SK-N-MC (cell line): ENCODE results near the gene TMEM47.

Source experiments
- DNase-seq: peaks from one replicate; pipeline ENCODE4 v3.0.0-alpha.2; 2011; ENCODE audit warnings: low read depth, low spot score
- H3K27ac ChIP-seq: fragments of 200-600 bp; sonication (generic); 2 replicates; pipeline ENCODE4 v1.5.1; 2016; ENCODE audit warnings: mixed run types
- H3K36me3 ChIP-seq: fragments of 200-600 bp; sonication (generic); 2 replicates; pipeline ENCODE4 v1.6.1; 2017; ENCODE audit warnings: antibody characterized with exemption, low read length, mixed read lengths; ENCODE audit not compliant: insufficient read depth
- H3K4me3 ChIP-seq: fragments of 200-600 bp; sonication (generic); 2 replicates; pipeline ENCODE4 v1.5.1; 2016
- H3K9ac ChIP-seq: fragments of 200-600 bp; sonication (generic); 2 replicates; pipeline ENCODE4 v1.8.0; 2017; ENCODE audit warnings: mixed run types, mixed read lengths; ENCODE audit not compliant: insufficient read length
- H3K9me3 ChIP-seq: fragments of 200-600 bp; sonication (generic); 2 replicates; pipeline ENCODE4 v1.6.1; 2017; ENCODE audit warnings: low read depth, mild to moderate bottlenecking, antibody characterized with exemption, low read length, moderate library complexity, mixed read lengths
- EZH2 ChIP-seq: fragments of 200-600 bp; sonication (generic); IDR thresholded peaks from one replicate; pipeline ENCODE4 v1.6.1; 2017; ENCODE audit warnings: antibody characterized with exemption
- FOXP2 ChIP-seq: optimal IDR thresholded peaks from 2 replicates; pipeline ENCODE3; 2011; ENCODE audit warnings: mild to moderate bottlenecking, moderate library complexity; ENCODE audit not compliant: insufficient read depth; ENCODE audit errors: extremely low read length, control extremely low read depth
- POLR2AphosphoS5 ChIP-seq: IDR thresholded peaks from 2 replicates; pipeline ENCODE4 v1.6.1; 2012; ENCODE audit warnings: mild to moderate bottlenecking, low read depth, low read length, borderline replicate concordance

Gene TMEM47

GRCh38 chrX:34656842-34657725 lies at the start of gene TMEM47:
Gene TMEM47 (minus strand): TSS chrX:34657285. CDS start chrX:34657029, 256 bp downstream.
- Histone ChIP-seq H3K36me3 (no peaks in the 10 kb centered on the region), H3K9me3 (no peaks in the 10 kb centered on the region), H3K27ac (peak within 1 kb of the TSS; percentile 91), H3K9ac (peak within 1 kb of the TSS; percentile 86), H3K4me3 (peak within 1 kb of the TSS; percentile 86)
- TF ChIP-seq FOXP2 (no peak), POLR2AphosphoS5 (peak; percentile 18; the same call in 1 of the 2 replicates)
- DNase-seq, result no peak

- no peaks in the 10 kb centered on the region for H3K36me3 ChIP-seq
- no peak overlapping the region for H3K27ac ChIP-seq
- H3K9ac ChIP-seq, result no peak overlapping the region
- no peaks in the 10 kb centered on the region for H3K9me3 ChIP-seq
- no peak overlapping the region for H3K4me3 ChIP-seq
- no peak for DNase-seq
- TF ChIP-seq FOXP2 (no peak), EZH2 (no peak), POLR2AphosphoS5 (no peak)
These were observed 30.0 kb upstream of the TMEM47 start for GRCh38 chrX:34687095-34687494.

- H3K9me3 ChIP-seq, result no peaks in the 10 kb centered on the region
- no peak overlapping the region for H3K4me3 ChIP-seq
- TF ChIP-seq FOXP2, result no peak
- TF ChIP-seq POLR2AphosphoS5, result no peak
- DNase-seq, result no peak
- no peak overlapping the region for H3K9ac ChIP-seq
- H3K27ac ChIP-seq, result no peak overlapping the region
- no peaks in the 10 kb centered on the region for H3K36me3 ChIP-seq
These were observed 2.5 kb upstream of the TMEM47 start for GRCh38 chrX:34659575-34659974.

GRCh38 chrX:34658326-34658725 lies 1.2 kb upstream of the TMEM47 start:
- no peaks in the 10 kb centered on the region for H3K9me3 ChIP-seq
- no peak overlapping the region for H3K4me3 ChIP-seq
- no peak for DNase-seq
- H3K27ac ChIP-seq, result no peak overlapping the region
- no peak for TF ChIP-seq POLR2AphosphoS5
- no peak for TF ChIP-seq FOXP2
- TF ChIP-seq EZH2, result no peak
- no peak overlapping the region for H3K9ac ChIP-seq
- H3K36me3 ChIP-seq, result no peaks in the 10 kb centered on the region

GRCh38 chrX:34657726-34658070 lies 613 bp upstream of the TMEM47 start:
- H3K9me3 ChIP-seq, result no peaks in the 10 kb centered on the region
- no peak for DNase-seq
- H3K4me3 ChIP-seq, result peak overlapping the region; percentile 76
- H3K27ac ChIP-seq, result no peak overlapping the region
- no peaks in the 10 kb centered on the region for H3K36me3 ChIP-seq
- peak overlapping the region; percentile 62 for H3K9ac ChIP-seq
- TF ChIP-seq FOXP2 (no peak), POLR2AphosphoS5 (no peak), EZH2 (no peak)

GRCh38 chrX:34656467-34656841 lies 631 bp downstream of the TMEM47 start:
- peak overlapping the region; percentile 91; the same call in 1 of the 2 replicates for H3K27ac ChIP-seq

GRCh38 chrX:34655501-34656455 lies 1.3 kb downstream of the TMEM47 start:
- peak overlapping the region; percentile 86 for H3K4me3 ChIP-seq
- DNase-seq, result no peak
- no peak for TF ChIP-seq POLR2AphosphoS5
- TF ChIP-seq EZH2, result no peak
- no peak for TF ChIP-seq FOXP2
- peak overlapping the region; percentile 86 for H3K9ac ChIP-seq
- no peaks in the 10 kb centered on the region for H3K9me3 ChIP-seq
- no peaks in the 10 kb centered on the region for H3K36me3 ChIP-seq
- H3K27ac ChIP-seq, result peak overlapping the region; percentile 91

More at GRCh38 chrX:34656467-34656841, 631 bp downstream of the TMEM47 start:
- peak overlapping the region; percentile 86 for H3K9ac ChIP-seq
- H3K9me3 ChIP-seq, result no peaks in the 10 kb centered on the region
- DNase-seq, result no peak
- H3K4me3 ChIP-seq, result peak overlapping the region; percentile 86
- H3K36me3 ChIP-seq, result no peaks in the 10 kb centered on the region
- TF ChIP-seq POLR2AphosphoS5 (no peak), EZH2 (no peak), FOXP2 (no peak)

GRCh38 chrX:34654696-34655490 lies 2.2 kb downstream of the TMEM47 start:
- peak overlapping the region; percentile 86 for H3K9ac ChIP-seq
- H3K4me3 ChIP-seq, result peak overlapping the region; percentile 86
- H3K9me3 ChIP-seq, result no peaks in the 10 kb centered on the region
- no peaks in the 10 kb centered on the region for H3K36me3 ChIP-seq
- peak overlapping the region; percentile 91 for H3K27ac ChIP-seq
- TF ChIP-seq EZH2, result no peak
- TF ChIP-seq FOXP2, result no peak
- no peak for TF ChIP-seq POLR2AphosphoS5
- no peak for DNase-seq
